WTC11 (cell line): ENCODE results near the gene DNAJC8.

Source experiments
- CREB1 ChIP-seq: sonication (generic); formaldehyde crosslinking; IDR thresholded peaks from 2 replicates; pipeline ENCODE4 v1.8.0; 2023; ENCODE audit warnings: mild to moderate bottlenecking, missing genetic modification reagents
- CTCF ChIP-seq: fragments of 200-600 bp; IDR thresholded peaks from 2 replicates; pipeline ENCODE4 v1.8.0; 2022; ENCODE audit warnings: antibody characterized with exemption
- ESRRA ChIP-seq: sonication (generic); formaldehyde crosslinking; IDR thresholded peaks from 2 replicates; pipeline ENCODE4 v1.8.1; 2022; ENCODE audit warnings: mild to moderate bottlenecking, missing genetic modification reagents, borderline replicate concordance
- GRHL2 ChIP-seq: fragments of 250-450 bp; sonication (Bioruptor Pico); IDR thresholded peaks from 2 replicates; pipeline ENCODE4 v1.8.0; 2022; ENCODE audit warnings: mild to moderate bottlenecking, moderate library complexity; ENCODE audit not compliant: insufficient replicate concordance, severe bottlenecking
- IRF2 ChIP-seq: sonication (generic); formaldehyde crosslinking; IDR thresholded peaks from 2 replicates; pipeline ENCODE4 v1.8.0; 2022; ENCODE audit warnings: low read depth, missing genetic modification reagents, borderline replicate concordance
- MXD4 ChIP-seq: fragments of 250-450 bp; sonication (Bioruptor Pico); IDR thresholded peaks from 2 replicates; pipeline ENCODE4 v1.8.0; 2021; ENCODE audit warnings: mild to moderate bottlenecking, moderate library complexity, borderline replicate concordance
- NFYB ChIP-seq: sonication (generic); formaldehyde crosslinking; conservative IDR thresholded peaks from 2 replicates; pipeline ENCODE4 v1.8.0; 2022; ENCODE audit warnings: low read depth, missing genetic modification reagents
- NR3C1 ChIP-seq: sonication (generic); formaldehyde crosslinking; conservative IDR thresholded peaks from 2 replicates; pipeline ENCODE4 v1.8.1; 2023; ENCODE audit warnings: low read depth, mild to moderate bottlenecking, missing genetic modification reagents
- OVOL2 ChIP-seq: fragments of 250-450 bp; sonication (Bioruptor Pico); IDR thresholded peaks from 2 replicates; pipeline ENCODE4 v1.9.0; 2021; ENCODE audit warnings: mild to moderate bottlenecking, borderline replicate concordance
- SP1 ChIP-seq: sonication (generic); formaldehyde crosslinking; conservative IDR thresholded peaks from 2 replicates; pipeline ENCODE4 v1.8.1; 2022; ENCODE audit warnings: missing genetic modification reagents
- TF ChIP-seq, protein P1 (sequence below): sonication (generic); formaldehyde crosslinking; IDR thresholded peaks from 2 replicates; pipeline ENCODE4 v1.8.1; 2022; ENCODE audit warnings: mild to moderate bottlenecking, moderate library complexity, missing genetic modification reagents

- TF ChIP-seq NFYB (CRISPR knock-in tag), result no peak
- no peak for TF ChIP-seq CTCF
- TF ChIP-seq MXD4 (CRISPR knock-in tag), result no peak
- TF ChIP-seq SP1 (CRISPR knock-in tag), result no peak
- no peak for TF ChIP-seq IRF2 (CRISPR knock-in tag)
- no peak for TF ChIP-seq GRHL2 (CRISPR knock-in tag)
- no peak for TF ChIP-seq CREB1 (CRISPR knock-in tag)
- TF ChIP-seq, protein P1, sequence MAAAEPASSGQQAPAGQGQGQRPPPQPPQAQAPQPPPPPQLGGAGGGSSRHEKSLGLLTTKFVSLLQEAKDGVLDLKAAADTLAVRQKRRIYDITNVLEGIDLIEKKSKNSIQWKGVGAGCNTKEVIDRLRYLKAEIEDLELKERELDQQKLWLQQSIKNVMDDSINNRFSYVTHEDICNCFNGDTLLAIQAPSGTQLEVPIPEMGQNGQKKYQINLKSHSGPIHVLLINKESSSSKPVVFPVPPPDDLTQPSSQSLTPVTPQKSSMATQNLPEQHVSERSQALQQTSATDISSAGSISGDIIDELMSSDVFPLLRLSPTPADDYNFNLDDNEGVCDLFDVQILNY (CRISPR knock-in tag), result no peak
- TF ChIP-seq NR3C1 (CRISPR knock-in tag), result no peak
- no peak for TF ChIP-seq OVOL2
- TF ChIP-seq ESRRA (CRISPR knock-in tag), result no peak
These were observed 60.1 kb downstream of the DNAJC8 start for GRCh38 chr1:28172713-28173150.
